HL-60 (cell line): Measurements from ENCODE around the gene GLRA1.
"Not testable (repeated sequence)": the region's sequence is repeated elsewhere in the genome, so short reads cannot be mapped to it uniquely, and the experiment has no call there.

Experiments
- DNase-seq, 2 experiments: peaks; one replicate each; pipeline ENCODE4 v3.0.0-alpha.2; 2010 to 2020; ENCODE audit warnings: low read depth in 1 of 2, low spot score in 1 of 2
- H3K27ac ChIP-seq: fragments of 250-450 bp; sonication (Bioruptor Pico); replicated peaks from 2 replicates; pipeline ENCODE4 v1.5.1; 2020; ENCODE audit warnings: mild to moderate bottlenecking, moderate library complexity
- H3K27me3 ChIP-seq: fragments of 250-450 bp; sonication (Bioruptor Pico); 2 replicates; pipeline ENCODE4 v1.5.1; 2021; ENCODE audit warnings: mild to moderate bottlenecking, moderate library complexity; ENCODE audit not compliant: insufficient read depth, poor library complexity, severe bottlenecking
- H3K4me3 ChIP-seq: replicated peaks from 2 replicates; pipeline ENCODE4 v1.5.1; 2011; ENCODE audit warnings: mild to moderate bottlenecking, control low read depth, low read length; ENCODE audit not compliant: insufficient read depth
- CTCF ChIP-seq: IDR thresholded peaks from one replicate; pipeline ENCODE4 v1.5.1; 2011; ENCODE audit warnings: low read length, control low read depth, inconsistent platforms; ENCODE audit not compliant: insufficient read depth
- GABPA ChIP-seq: IDR thresholded peaks from 2 replicates; pipeline ENCODE4 v1.6.1; 2012; ENCODE audit warnings: low read depth
- POLR2AphosphoS5 ChIP-seq: IDR thresholded peaks from 2 replicates; pipeline ENCODE4 v1.6.1; 2012; ENCODE audit warnings: low read depth
- REST ChIP-seq: IDR thresholded peaks from 2 replicates; pipeline ENCODE4 v1.6.1; 2012; ENCODE audit warnings: low read depth; ENCODE audit not compliant: insufficient replicate concordance
- SPI1 ChIP-seq: IDR thresholded peaks from 2 replicates; pipeline ENCODE4 v1.6.1; 2012; ENCODE audit warnings: low read depth, mild to moderate bottlenecking, borderline replicate concordance

GLRA1 gene

GRCh38 chr5:151786468-151786867 lies 138.2 kb downstream of the GLRA1 start:
- Histone ChIP-seq H3K4me3 (no peak overlapping the region), H3K27me3 (no peaks in the 10 kb centered on the region), H3K27ac (no peak overlapping the region)
- no peak for DNase-seq
- TF ChIP-seq CTCF (no peak), GABPA (no peak), POLR2AphosphoS5 (no peak), SPI1 (no peak), REST (no peak)

GRCh38 chr5:151784141-151784540 lies 140.5 kb downstream of the GLRA1 start:
- H3K4me3 ChIP-seq = no peak overlapping the region
- no peak for DNase-seq
- no peaks in the 10 kb centered on the region for H3K27me3 ChIP-seq
- no peak for TF ChIP-seq REST
- TF ChIP-seq GABPA = no peak
- no peak for TF ChIP-seq CTCF
- no peak for TF ChIP-seq SPI1
- no peak for TF ChIP-seq POLR2AphosphoS5
- no peak overlapping the region for H3K27ac ChIP-seq

GRCh38 chr5:151783664-151784063 lies 141.0 kb downstream of the GLRA1 start:
- H3K27me3 ChIP-seq, H3K4me3 ChIP-seq, H3K27ac ChIP-seq, DNase-seq: not testable (repeated sequence)

GRCh38 chr5:151781201-151781600 lies 143.4 kb downstream of the GLRA1 start:
- TF ChIP-seq SPI1 (no peak), GABPA (no peak), REST (no peak), CTCF (no peak), POLR2AphosphoS5 (no peak)
- no peak overlapping the region for H3K4me3 ChIP-seq
- H3K27ac ChIP-seq = no peak overlapping the region
- DNase-seq = peak in 1 of 2 experiments; percentile 38
- no peaks in the 10 kb centered on the region for H3K27me3 ChIP-seq
